Measurements from ENCODE around the gene SLC12A5.
A peak's percentile ranks its signal among the peaks of the same experiment; 100 is the strongest.
"Not testable (repeated sequence)": the region's sequence is repeated elsewhere in the genome, so short reads cannot be mapped to it uniquely, and the experiment has no call there.

The SLC12A5 gene

DNA sequence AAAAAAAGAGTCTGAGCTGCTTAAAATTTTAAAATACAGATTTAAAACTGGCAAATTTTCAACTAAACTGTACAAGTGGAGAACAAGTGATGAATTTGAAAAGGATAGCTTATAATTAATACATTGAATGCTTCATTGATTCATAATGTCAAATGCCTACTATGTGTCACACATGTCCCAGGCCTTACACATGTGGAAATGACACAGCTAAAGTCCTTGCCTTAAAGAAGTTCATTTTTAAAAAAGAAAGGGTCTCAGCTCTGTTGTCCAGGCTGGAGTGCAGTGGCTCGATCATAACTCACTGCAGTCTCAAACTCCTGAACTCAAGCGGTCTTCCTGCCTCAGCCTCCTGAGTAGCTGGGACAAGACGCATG is 55.8 kb downstream of the SLC12A5 start:
- no peak for DNase-seq

DNA sequence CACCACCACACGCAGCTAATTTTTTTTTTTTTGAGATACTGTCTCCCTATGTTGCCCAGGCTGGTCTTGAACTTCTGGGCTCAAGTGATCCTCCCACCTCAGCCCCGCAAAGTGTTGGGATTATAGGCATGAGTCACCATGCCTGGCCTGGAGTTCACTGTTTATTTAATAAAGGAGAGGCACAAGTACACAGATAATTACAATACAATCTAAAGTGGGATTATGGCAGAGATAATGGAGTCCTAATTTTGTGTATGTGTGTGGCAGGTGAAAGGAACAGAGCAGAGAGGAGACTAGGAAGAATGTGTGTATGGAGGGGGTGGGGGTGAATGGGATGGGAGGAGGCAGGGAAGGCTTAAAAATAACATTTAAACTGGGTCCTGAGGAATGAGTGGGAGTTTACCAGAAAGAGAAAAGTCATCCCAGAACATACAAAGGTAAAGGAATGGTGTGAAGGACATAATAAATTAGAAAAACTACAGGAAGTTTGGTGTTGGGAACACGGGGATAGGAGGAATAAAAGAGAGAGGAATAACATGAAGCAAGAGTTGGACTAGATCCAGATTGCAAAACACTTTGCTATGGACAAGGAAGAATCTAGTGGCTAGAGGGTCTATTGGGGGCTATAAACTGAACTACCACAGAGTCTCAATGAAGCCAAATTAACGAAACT is 56.3 kb downstream of the SLC12A5 start:
- DNase-seq: no peak

DNA sequence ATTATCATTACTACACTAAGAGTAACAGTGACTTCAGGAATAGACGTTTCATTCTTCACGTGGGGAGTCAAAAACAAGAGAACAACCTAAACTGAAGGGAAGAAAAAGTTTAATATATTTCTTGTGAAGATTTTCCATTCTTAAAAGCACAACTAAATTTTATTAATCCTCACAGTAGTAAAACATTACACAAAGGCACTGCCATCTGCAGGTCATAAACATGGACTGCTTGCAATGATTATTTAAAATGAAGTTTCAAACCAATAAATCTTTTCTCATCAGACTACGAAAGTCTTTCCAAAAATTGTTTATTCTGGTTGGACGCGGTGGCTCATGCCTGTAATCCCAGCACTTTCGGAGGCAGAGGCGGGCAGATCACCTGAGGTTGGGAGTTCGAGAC is 58.1 kb downstream of the SLC12A5 start:
- no peak for DNase-seq

DNA sequence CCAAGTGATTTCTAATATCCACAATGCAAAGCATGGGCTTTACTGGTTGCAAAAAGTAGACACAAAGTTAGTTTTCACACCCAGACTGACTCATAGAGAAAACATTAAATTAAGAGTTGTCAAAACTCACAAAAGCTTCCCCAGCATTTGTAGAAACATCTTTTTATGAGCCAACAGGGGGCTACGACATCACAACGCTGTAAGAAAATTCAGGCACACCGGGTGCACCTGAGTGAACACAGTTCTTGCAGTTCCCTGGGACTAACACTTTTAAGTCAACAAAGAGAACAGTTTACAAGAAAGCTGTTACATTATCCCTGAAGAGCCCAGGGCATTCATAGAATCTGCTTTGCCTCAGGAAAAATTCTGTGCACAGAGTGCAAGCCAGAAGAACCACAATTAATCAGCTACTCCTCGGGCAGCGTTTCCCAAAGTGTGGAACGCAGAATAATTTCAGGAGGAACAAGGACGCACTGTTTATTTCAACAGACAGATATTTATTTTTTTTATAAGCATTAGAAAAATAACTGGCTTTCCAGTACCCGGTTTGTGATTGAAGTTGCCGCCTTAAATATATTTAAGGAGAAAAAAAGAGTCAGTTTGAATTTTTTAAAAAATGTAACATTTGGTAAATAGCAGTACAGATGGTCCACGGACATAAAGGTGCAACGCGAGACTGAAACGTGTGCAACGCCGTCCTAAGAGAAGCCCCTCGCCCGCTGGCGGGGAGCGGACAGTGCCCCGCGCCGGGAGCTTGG is 59.6 kb downstream of the SLC12A5 start:
- no peak for DNase-seq

DNA sequence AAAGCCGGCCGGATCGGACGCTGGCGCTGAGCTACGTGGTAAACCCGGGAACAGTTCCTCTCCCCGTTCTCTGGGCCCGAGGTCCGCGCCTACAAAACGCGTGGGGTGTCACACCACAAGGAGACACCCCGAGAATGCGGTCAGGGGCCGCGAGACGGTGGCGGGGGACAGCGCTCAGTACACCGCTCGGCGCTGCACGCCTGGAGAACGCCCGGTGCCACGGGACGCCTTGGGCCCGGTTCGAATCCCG is 60.1 kb downstream of the SLC12A5 start:
- no peak for DNase-seq

DNA sequence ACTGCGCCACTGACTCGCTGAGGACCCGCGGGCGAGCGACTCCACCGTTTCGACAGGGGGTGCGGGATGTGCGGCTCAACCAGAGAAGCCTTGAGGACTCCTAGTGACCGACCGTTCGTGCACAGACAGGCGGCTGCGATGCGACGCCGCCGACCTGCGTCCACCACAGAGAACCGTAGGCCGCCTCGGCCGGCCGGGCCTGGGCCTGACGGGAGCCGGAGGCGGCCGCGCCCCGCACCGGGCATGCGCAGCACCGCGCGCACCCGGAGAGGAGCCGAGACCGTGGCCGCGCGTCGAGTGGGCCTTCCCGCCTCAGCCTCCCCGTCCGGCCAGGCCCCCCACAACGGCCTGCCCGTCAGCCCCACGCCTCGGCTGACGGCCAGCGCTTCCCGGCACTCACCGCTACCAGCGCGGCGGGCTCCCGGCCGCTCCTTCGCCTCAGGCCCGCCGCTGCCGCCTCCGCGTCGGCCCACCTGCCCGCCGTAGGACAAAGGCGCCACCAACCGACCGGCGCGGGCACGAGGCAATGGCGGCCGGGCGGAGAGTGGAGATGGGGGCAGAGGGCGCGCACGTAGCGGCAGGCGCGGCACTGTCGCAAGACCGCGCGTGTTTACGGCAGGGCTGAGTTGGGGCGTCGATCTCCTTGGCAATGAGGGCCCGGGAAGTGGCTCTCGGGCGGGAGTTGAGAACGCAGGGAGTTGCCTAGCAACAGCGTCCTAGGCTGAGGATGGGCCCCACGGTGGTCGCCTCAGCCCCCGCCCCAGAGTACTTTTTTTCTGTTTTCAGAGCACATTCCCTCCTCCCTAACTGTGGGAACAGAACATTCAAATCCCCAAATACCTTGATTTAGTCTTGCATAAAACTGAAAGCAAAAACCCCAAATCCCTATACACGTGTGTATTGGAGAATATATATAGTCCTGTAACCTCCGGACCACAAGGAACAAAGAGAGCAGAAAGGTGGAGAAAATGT is 60.7 kb downstream of the SLC12A5 start, which contains the start of gene NCOA5:
Gene NCOA5, minus strand, starts transcription at position 546 of the 972 bp plus-strand sequence. CDS start 10,538 bp downstream, outside the sequence.
- DNase-seq: peak; percentile 89

DNA sequence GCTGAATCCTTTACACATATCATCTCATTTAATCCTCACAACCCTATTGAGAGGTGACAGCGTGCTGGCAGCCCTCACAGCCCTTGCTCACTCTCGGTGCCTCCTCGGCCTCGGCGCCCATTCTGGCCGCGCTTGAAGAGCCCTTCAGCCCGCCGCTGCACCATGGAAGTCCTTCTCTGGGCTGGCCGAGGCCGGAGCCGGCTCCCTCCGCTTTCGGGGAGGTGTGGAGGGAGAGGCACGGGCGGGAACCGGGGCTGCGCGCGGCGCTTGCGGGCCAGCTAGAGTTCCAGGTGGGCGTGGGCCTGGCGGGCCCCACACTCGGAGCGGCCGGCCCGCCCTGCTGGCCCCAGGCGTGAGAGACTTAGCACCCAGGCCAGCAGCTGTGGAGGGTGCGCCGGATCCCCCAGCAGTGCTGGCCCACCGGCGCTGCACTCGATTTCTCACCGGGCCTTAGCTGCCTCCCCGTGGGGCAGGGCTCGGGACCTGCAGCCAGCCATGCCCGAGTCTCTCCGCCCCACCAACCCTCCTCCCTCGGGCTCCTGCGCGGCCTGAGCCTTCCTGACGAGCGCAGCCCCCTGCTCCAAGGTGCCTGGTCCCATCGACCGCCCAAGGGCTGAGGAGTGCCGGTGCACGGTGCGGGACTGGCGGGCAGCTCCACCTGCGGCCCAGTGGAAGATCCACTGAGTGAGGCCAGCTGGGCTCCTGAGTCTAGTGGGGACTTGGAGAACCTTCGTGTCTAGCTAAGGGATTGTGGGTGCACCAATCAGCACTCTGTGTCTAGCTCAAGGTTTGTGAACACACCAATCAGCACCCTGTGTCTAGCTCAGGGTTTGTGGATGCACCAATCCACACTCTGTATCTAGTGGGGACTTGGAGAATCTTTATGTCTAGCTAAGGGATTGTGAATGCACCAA is 62.9 kb downstream of the SLC12A5 start:
- not testable (repeated sequence) for DNase-seq

DNA sequence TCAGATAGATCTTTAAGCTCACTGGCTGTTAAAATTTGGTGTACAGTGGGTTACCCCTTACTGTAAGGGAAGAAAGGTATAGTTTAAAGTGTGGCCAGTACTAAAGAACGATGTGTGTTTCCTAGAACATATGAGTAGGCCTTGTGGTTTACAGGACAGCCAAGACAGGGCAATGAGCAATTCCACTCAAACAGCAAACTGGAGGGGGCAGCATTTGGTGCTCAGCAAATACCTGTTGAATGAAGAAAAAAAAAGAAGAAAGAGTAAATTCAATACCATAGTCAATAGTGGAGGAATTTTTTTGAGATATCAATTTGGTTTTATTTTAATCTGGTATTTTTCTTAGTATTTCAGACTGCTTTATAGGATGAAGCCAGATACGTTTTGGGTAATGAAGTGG is 64.5 kb downstream of the SLC12A5 start:
- DNase-seq: no peak

DNA sequence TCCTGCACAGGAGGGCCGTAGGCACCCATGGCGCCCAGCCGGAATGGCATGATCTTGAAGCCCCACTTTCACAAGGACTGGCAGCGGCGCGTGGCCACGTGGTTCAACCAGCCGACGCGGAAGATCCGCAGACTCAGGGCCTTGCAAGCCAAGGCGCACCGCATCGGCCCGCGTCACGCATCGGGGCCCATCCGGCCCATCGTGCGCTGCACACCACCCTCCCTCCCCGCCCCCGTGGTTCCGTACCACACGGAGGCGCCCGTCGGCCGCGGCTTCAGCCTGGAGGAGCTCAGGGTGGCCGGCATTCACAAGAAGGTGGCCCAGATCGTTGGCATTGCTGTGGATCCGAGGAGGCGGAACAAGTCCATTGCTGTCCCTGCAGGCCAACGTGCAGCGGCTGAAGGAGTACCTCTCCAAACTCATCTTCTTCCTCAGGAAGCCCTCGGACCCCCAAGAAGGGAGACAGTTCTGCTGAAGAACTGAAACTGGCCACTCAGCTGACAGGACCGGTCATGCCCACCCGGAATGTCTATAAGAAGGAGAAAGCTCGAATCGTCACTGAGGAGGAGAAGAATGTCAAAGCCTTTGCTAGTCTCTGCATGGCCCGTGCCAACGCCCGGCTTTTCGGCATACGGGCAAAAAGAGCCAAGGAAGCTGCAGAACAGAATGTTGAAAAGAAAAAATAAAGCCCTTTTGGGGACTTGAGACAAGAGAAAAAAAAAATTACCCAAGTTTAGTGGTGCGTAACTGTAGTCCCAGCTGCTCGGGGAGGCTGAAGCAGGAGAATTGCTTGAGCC is 70.7 kb downstream of the SLC12A5 start:
- DNase-seq: no peak

DNA sequence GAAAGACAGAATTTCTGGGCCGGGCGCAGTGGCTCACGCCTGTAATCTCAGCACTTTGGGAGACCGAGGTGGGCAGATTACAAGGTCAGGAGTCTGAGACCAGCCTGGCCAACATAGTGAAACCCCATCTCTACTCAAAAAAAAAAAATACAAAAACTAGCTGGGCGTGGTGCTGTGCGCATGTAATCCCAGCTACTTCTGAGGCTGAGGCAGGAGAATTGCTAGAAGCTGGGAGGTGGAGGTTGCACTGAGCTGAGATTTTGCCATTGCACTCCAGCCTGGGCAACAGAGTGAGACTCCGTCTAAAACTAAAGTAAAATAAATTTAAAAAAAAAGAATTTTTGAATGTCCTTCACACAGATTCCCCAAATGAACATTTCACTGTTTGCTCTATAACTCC is 71.4 kb downstream of the SLC12A5 start:
- not testable (repeated sequence) for DNase-seq

DNA sequence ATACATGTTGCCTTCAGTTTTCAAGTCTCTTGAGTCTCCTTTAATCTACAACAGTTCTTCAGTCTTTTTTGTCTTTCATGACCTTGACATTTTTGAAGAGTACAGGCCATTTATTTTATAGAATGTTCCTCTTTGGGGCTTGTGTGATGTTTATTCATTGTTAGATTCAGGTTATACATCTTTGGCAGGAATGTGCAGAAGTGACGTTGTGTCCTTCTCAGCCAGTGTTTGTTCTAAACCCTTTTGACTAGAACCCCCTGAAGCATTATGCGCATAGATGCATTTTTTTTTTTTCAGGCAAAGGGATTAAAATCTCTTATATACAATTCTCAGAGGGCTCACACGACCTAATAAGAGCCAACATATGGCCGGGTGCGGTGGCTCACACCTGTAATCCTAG is 72.0 kb downstream of the SLC12A5 start:
- DNase-seq: no peak

DNA sequence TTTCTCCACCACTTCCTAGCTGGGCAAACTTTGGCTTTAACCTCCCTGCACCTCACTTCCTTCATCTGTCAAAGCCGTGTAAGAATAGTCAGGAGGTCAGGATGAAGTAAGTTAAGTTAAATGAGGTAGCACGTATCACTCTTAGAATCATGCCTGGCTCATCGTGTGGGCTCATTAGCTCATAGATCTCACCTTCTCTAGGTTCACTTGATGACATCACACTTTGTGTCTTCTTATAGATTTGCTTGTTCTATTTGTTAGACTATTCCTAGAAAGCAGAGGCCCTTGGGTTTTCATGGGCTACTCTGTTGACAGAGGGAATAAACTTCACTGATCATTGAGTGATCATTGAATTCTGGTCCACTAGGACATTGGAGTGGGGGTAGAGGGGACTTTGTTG is 72.9 kb downstream of the SLC12A5 start:
- no peak for DNase-seq

DNA sequence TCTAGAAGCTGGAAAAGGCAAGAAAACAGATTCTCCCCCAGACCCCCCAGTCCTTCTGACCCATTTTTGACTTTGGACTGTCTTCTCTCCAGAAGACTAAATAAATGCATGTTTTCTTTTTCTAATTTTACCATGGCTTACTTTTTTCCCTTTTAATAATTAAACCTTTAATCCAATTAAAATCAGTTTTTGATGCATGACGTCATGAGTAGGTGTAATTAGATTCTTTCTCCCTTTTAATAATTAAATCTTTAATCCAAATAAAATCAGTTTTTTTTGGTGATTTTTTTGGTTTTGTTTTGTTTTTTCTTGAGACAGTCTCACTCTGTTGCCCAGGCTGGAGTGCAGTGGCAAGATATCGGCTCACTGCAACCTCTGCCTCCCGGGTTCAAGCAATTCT is 73.9 kb downstream of the SLC12A5 start:
- DNase-seq: no peak

DNA sequence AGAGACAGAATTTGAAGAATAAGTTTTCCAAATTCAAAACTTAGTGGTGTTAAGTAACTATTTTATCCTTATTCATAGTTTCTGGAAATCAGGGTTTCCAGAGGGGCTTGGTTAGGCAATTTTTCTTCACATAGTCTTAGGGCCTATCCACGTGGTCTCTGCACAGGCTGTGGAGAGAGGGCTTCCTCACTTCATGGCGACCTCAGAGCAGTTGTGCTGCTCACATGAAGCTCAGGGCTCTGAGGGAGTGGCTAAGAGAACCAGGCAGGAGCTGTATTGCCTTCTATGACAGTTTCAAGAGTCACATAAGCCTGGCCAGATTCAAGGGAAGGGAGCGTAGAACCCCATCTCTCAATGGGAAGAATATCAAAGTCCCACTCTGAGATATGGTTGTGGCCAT is 75.2 kb downstream of the SLC12A5 start:
- no peak for DNase-seq

DNA sequence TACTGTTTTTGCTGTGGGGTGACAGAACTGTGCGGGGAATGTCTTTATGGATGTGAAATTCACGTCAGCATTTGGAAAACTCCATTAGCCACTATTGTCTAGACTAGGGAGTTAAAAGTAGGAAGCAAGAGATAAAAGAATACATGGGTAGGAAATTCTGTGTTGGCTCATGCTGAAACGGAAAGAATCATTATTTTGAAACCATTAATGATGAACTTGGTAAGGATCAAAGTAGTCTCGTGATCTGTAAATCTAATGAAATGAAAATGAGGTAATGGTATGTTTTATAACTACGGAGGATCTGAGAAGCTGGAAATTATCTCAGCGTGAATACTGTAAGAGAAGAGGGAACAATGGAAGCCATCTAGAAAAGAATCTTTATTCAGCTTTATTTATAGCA is 78.0 kb downstream of the SLC12A5 start:
- DNase-seq: no peak

DNA sequence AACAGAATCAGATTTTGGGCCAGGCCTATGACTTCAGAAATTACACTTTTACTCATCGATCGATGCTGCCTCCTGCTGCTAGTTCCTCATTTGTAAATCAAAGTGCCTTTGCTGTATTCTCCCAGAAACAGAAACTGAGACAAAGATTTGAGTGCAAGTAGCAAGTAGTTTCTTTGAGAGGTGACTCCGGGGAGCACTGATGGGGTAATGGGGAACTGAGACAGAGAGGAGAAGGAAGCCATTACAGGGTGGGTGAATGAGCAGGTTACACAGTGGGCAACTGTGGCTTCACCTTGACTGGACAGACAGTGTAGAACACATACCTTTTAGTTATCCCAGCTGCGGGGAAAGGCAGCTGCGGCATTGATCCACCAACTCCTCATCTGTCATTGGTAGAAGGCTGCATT is 79.4 kb downstream of the SLC12A5 start:
- DNase-seq: no peak

DNA sequence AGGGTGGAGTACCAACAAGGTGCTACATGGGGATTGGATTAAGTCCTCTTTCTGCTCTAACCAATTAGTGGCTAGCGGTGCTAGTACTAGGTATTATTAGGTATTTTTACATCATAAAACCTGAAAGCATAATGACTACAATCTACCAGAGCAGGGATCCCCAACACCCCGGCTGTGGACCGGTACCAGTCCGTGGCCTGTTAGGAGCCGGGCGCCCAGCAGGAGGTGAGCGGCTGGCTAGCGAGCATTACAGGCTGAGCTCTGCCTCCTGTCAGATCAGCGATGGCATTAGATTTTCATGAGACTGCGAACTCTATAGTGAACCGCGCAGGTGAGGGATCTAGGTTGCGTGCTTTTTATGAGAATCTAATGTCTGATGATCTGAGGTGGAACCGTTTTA is 80.0 kb downstream of the SLC12A5 start:
- no peak for DNase-seq

Data from activated CD4-positive, alpha-beta T cell treated with anti-CD3 and anti-CD28 coated beads for 1 hour (primary cell).